Measurements from ENCODE around the gene GID8. TPM values are rescaled to one million over a fixed set of nuclear protein-coding genes. Genes with fewer than 3 reads are reported as not detected.

Gene GID8
- total RNA-seq, 1 experiment from 2014 or later, result 37.2 TPM

- Histone ChIP-seq H3K9me3 (ENCODE audit: low read length) (no peaks in the 10 kb centered on the region), H3K4me2 (ENCODE audit: low read length) (no peak overlapping the region), H3F3A (ENCODE audit: low read length, unreplicated experiment) (no peaks in the 10 kb centered on the region), H4K20me1 (ENCODE audit: low read length) (no peaks in the 10 kb centered on the region), H3K79me2 (ENCODE audit: low read length) (no peaks in the 10 kb centered on the region), H3K27ac (ENCODE audit: low read length) (no peak overlapping the region), H2AFZ (ENCODE audit: low read length) (no peak overlapping the region), H3K4me1 (ENCODE audit: insufficient read depth, low read length) (no peaks in the 10 kb centered on the region), H3K4me3 (ENCODE audit: low read length) (no peak overlapping the region), H3K27me3 (ENCODE audit: low read length) (peaks cover 9% of the 10 kb centered on the region; the same call in 1 of the 2 replicates), H3K36me3 (ENCODE audit: low read depth, low read length) (no peaks in the 10 kb centered on the region), H3K9ac (ENCODE audit: low read length) (no peak overlapping the region), H3K9me2 (replicated peaks; ENCODE audit: low read length) (no peaks in the 10 kb centered on the region)
- no peak for DNase-seq
- intact Hi-C loops (cut with micrococcal nuclease), result no loop called here
- ChIA-PET CTCF (no interaction called here), POLR2A (ENCODE audit: unreplicated experiment) (no interaction called here)
- BruUV-seq (replicated peaks), result no TSS peak
- ATAC-seq, result no peak
- TF ChIP-seq EZH2phosphoT487 (IDR thresholded peaks at IDR 0.05; ENCODE audit: borderline replicate concordance, low read length) (no peak), EZH2 (IDR thresholded peaks at IDR 0.05; ENCODE audit: low read length, unreplicated experiment) (no peak), CTCF (conservative IDR thresholded peaks at IDR 0.05; ENCODE audit: low read depth, low read length) (no peak)
These were observed 25.9 kb downstream of the GID8 start for GRCh38 chr20:62963614-62964397.

GRCh38 chr20:62964700-62965099 is 26.8 kb downstream of the GID8 start:
- Histone ChIP-seq H3K9me3 (ENCODE audit: low read length) (no peaks in the 10 kb centered on the region), H3K4me3 (ENCODE audit: low read length) (no peak overlapping the region), H3K27me3 (ENCODE audit: low read length) (peaks cover 9% of the 10 kb centered on the region; the same call in 1 of the 2 replicates), H3K9ac (ENCODE audit: low read length) (no peak overlapping the region), H3K4me1 (ENCODE audit: insufficient read depth, low read length) (no peaks in the 10 kb centered on the region), H2AFZ (ENCODE audit: low read length) (no peak overlapping the region), H3K36me3 (ENCODE audit: low read depth, low read length) (no peaks in the 10 kb centered on the region), H3K9me2 (replicated peaks; ENCODE audit: low read length) (no peaks in the 10 kb centered on the region), H4K20me1 (ENCODE audit: low read length) (no peaks in the 10 kb centered on the region), H3F3A (ENCODE audit: low read length, unreplicated experiment) (no peaks in the 10 kb centered on the region), H3K4me2 (ENCODE audit: low read length) (no peak overlapping the region), H3K79me2 (ENCODE audit: low read length) (no peaks in the 10 kb centered on the region), H3K27ac (ENCODE audit: low read length) (no peak overlapping the region)
- ATAC-seq (no peak), DNase-seq (no peak)
- TF ChIP-seq EZH2 (IDR thresholded peaks at IDR 0.05; ENCODE audit: low read length, unreplicated experiment), result no peak
- no peak for TF ChIP-seq EZH2phosphoT487 (IDR thresholded peaks at IDR 0.05; ENCODE audit: borderline replicate concordance, low read length)
- TF ChIP-seq CTCF (conservative IDR thresholded peaks at IDR 0.05; ENCODE audit: low read depth, low read length), result no peak
- no TSS peak for BruUV-seq (replicated peaks)
- intact Hi-C loops (cut with micrococcal nuclease), result no loop called here
- POLR2A ChIA-PET (ENCODE audit: unreplicated experiment), result no interaction called here
- CTCF ChIA-PET, result no interaction called here

GRCh38 chr20:62965363-62965771 is 27.4 kb downstream of the GID8 start:
- Histone ChIP-seq H3K9me2 (replicated peaks; ENCODE audit: low read length) (no peaks in the 10 kb centered on the region), H3K9me3 (ENCODE audit: low read length) (no peaks in the 10 kb centered on the region), H3K27me3 (ENCODE audit: low read length) (peaks cover 9% of the 10 kb centered on the region; the same call in 1 of the 2 replicates), H3K79me2 (ENCODE audit: low read length) (no peaks in the 10 kb centered on the region), H3K4me1 (ENCODE audit: insufficient read depth, low read length) (no peaks in the 10 kb centered on the region), H3K9ac (ENCODE audit: low read length) (no peak overlapping the region), H3K36me3 (ENCODE audit: low read depth, low read length) (no peaks in the 10 kb centered on the region), H4K20me1 (ENCODE audit: low read length) (no peaks in the 10 kb centered on the region), H3K27ac (ENCODE audit: low read length) (no peak overlapping the region), H3K4me3 (ENCODE audit: low read length) (no peak overlapping the region), H2AFZ (ENCODE audit: low read length) (no peak overlapping the region), H3K4me2 (ENCODE audit: low read length) (no peak overlapping the region), H3F3A (ENCODE audit: low read length, unreplicated experiment) (no peaks in the 10 kb centered on the region)
- DNase-seq, result no peak
- intact Hi-C loops (cut with micrococcal nuclease), result no loop called here
- ChIA-PET POLR2A (ENCODE audit: unreplicated experiment) (no interaction called here), CTCF (no interaction called here)
- BruUV-seq (replicated peaks), result no TSS peak
- TF ChIP-seq EZH2phosphoT487 (IDR thresholded peaks at IDR 0.05; ENCODE audit: borderline replicate concordance, low read length) (no peak), CTCF (conservative IDR thresholded peaks at IDR 0.05; ENCODE audit: low read depth, low read length) (no peak), EZH2 (IDR thresholded peaks at IDR 0.05; ENCODE audit: low read length, unreplicated experiment) (no peak)
- no peak for ATAC-seq
